T-helper 17 cell (primary cell): ENCODE measurements around the gene RBPJ. TPM values are rescaled to one million over a fixed set of nuclear protein-coding genes. Genes with fewer than 3 reads are reported as not detected.

Experiments
- ATAC-seq: fragments of 150-1000 bp; cut with Tn5 transposase; 2 replicates; pipeline ENCODE4 v1.10.0; 2021; ENCODE audit warnings: mild to moderate bottlenecking, moderate library complexity
- DNase-seq, 3 donors: peaks; one replicate each; pipeline versions ENCODE4 v3.0.0 to v3.0.0-alpha.2; 2020 to 2021
- H3K9me3 ChIP-seq: one replicate; pipeline ENCODE4 v1.7.0; 2013; ENCODE audit warnings: low read length, mild to moderate bottlenecking; ENCODE audit not compliant: control insufficient read depth, poor library complexity, severe bottlenecking
- H3K27ac Mint-ChIP-seq: one replicate; pipeline ENCODE4 v1.8.0; 2022; ENCODE audit warnings: mild to moderate bottlenecking, moderate library complexity, mixed read lengths
- H3K27me3 Mint-ChIP-seq: one replicate; pipeline ENCODE4 v1.8.0; 2022; ENCODE audit warnings: mixed read lengths
- H3K36me3 Mint-ChIP-seq: one replicate; pipeline ENCODE4 v1.8.0; 2022; ENCODE audit warnings: low read depth, mixed read lengths
- H3K4me1 Mint-ChIP-seq: one replicate; pipeline ENCODE4 v1.8.0; 2022; ENCODE audit warnings: mild to moderate bottlenecking, mixed read lengths
- H3K4me3 Mint-ChIP-seq: one replicate; pipeline ENCODE4 v1.8.0; 2022; ENCODE audit warnings: mild to moderate bottlenecking, moderate library complexity, mixed read lengths
- total RNA-seq, 4 donors: library from RNA in 2 of 4; stranded (reverse) in 2 of 4; gene quantifications; one replicate each; pipeline ENCODE4 v1.2.3 and lab custom pipeline; 2022 to 2026

RBPJ gene
- total RNA-seq, 2 donors from 2014 or later: 77.9 to 88.3 TPM

GRCh38 chr4:26410385-26411293 is 89.8 kb downstream of the RBPJ start:
- no peak overlapping the region for H3K27ac Mint-ChIP-seq
- no peaks in the 10 kb centered on the region for H3K9me3 ChIP-seq
- no peaks in the 10 kb centered on the region for H3K27me3 Mint-ChIP-seq
- no peaks in the 10 kb centered on the region for H3K4me1 Mint-ChIP-seq
- DNase-seq (peak in 1 of 3 donors; percentile 19), ATAC-seq (peak; percentile 59)
- peaks cover 3% of the 10 kb centered on the region for H3K36me3 Mint-ChIP-seq
- H3K4me3 Mint-ChIP-seq: no peak overlapping the region

GRCh38 chr4:26412381-26413372 is 91.9 kb downstream of the RBPJ start:
- Mint-ChIP-seq H3K27ac (no peak overlapping the region), H3K4me3 (peak overlapping the region; percentile 50), H3K36me3 (no peaks in the 10 kb centered on the region), H3K27me3 (no peaks in the 10 kb centered on the region), H3K4me1 (no peaks in the 10 kb centered on the region)
- DNase-seq: no peak
- ATAC-seq: no peak
- H3K9me3 ChIP-seq: no peaks in the 10 kb centered on the region

DNA sequence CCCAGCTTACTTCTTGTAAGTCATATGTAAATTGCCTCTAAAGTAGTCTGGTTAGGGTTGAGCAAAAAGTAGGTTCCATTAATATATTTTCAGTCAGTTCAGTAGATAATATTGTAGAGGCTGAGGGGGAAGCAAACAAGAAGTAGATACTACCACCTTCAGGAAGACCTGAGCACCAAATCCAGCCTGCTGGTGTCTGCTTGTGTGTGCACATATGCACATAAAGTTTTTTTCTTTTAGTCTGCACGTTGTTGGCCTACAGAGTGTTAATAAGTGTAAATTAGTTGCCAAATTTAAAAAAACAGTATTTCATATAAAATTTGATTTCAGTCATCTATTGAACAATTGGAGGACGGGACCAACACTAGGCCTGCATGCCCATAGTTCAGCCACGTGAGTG is 92.8 kb downstream of the RBPJ start:
- Mint-ChIP-seq H3K4me3 (no peak overlapping the region), H3K4me1 (no peaks in the 10 kb centered on the region), H3K36me3 (no peaks in the 10 kb centered on the region), H3K27ac (no peak overlapping the region), H3K27me3 (no peaks in the 10 kb centered on the region)
- DNase-seq (no peak), ATAC-seq (no peak)
- H3K9me3 ChIP-seq: no peaks in the 10 kb centered on the region

GRCh38 chr4:26418107-26418506 is 97.3 kb downstream of the RBPJ start:
- no peaks in the 10 kb centered on the region for H3K9me3 ChIP-seq
- peaks cover 3% of the 10 kb centered on the region for H3K4me1 Mint-ChIP-seq
- no peak for DNase-seq
- H3K36me3 Mint-ChIP-seq: peaks cover 8% of the 10 kb centered on the region
- ATAC-seq: no peak
- H3K4me3 Mint-ChIP-seq: no peak overlapping the region
- no peaks in the 10 kb centered on the region for H3K27me3 Mint-ChIP-seq
- no peak overlapping the region for H3K27ac Mint-ChIP-seq

DNA sequence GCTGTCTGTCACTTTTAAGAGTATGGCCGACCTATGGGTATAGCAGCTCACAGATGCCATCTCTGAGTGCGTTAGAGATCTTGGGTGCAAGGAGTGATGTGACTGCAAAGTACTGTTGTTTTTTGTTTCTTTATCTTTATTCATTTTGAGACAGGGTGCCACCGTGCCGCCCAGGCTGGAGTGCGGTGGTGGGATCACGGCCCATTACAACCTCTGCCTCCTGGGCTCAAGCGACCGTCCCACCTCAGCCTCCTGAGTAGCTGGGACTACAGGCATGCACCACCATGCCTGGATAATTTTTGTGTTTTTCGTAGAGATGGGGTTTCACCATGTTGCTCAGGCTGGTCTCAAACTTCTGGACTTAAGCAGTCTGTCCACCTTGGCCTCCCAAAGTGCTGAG is 98.0 kb downstream of the RBPJ start:
- DNase-seq (no peak), ATAC-seq (no peak)
- Mint-ChIP-seq H3K27ac (no peak overlapping the region), H3K4me1 (peaks cover 4% of the 10 kb centered on the region), H3K36me3 (peaks cover 8% of the 10 kb centered on the region), H3K27me3 (no peaks in the 10 kb centered on the region), H3K4me3 (no peak overlapping the region)
- H3K9me3 ChIP-seq: no peaks in the 10 kb centered on the region

- no peaks in the 10 kb centered on the region for H3K9me3 ChIP-seq
- ATAC-seq (no peak), DNase-seq (no peak)
- Mint-ChIP-seq H3K4me1 (peaks cover 4% of the 10 kb centered on the region), H3K4me3 (no peak overlapping the region), H3K27me3 (no peaks in the 10 kb centered on the region), H3K27ac (no peak overlapping the region), H3K36me3 (peaks cover 8% of the 10 kb centered on the region)
Measured at GRCh38 chr4:26420438-26420837, 99.6 kb downstream of the RBPJ start.

DNA sequence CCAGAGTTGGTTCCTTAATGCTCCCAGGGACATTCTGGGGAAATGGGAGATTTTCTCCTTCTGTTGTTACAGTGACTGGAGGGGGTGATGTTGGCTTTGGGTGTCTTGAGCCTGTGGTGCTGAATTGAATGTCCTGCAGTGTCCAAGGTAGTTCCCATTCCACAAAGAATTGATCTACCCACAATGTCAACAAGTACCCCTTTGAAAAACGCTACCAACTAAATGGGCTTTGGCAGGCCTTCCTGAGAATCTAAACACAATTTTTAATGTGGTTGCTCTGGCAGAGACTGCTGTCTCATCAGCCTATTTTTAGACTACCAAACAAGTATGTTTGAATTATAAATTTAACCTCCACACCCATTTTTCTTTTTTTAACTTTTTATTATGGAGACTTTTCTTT is 100.1 kb downstream of the RBPJ start:
- H3K27me3 Mint-ChIP-seq: no peaks in the 10 kb centered on the region
- H3K4me1 Mint-ChIP-seq: peaks cover 4% of the 10 kb centered on the region
- peaks cover 8% of the 10 kb centered on the region for H3K36me3 Mint-ChIP-seq
- no peak for DNase-seq
- no peak overlapping the region for H3K4me3 Mint-ChIP-seq
- no peaks in the 10 kb centered on the region for H3K9me3 ChIP-seq
- no peak for ATAC-seq
- no peak overlapping the region for H3K27ac Mint-ChIP-seq

DNA sequence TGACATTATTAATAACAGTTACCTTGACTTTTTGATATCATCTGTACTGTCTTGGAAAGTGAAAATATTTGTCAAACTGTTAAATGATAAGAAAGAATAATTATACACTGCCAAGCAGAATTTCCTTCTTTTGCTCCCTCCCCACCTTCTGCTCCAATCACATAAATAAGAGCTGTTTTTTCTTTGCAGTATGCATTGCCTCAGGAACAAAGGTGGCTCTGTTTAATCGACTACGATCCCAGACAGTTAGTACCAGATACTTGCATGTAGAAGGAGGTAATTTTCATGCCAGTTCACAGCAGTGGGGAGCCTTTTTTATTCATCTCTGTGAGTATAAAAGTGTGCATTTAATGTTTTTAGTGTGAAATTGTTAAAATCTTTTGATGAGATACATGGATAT is 103.3 kb downstream of the RBPJ start:
- peaks cover 18% of the 10 kb centered on the region for H3K36me3 Mint-ChIP-seq
- no peak for ATAC-seq

DNA sequence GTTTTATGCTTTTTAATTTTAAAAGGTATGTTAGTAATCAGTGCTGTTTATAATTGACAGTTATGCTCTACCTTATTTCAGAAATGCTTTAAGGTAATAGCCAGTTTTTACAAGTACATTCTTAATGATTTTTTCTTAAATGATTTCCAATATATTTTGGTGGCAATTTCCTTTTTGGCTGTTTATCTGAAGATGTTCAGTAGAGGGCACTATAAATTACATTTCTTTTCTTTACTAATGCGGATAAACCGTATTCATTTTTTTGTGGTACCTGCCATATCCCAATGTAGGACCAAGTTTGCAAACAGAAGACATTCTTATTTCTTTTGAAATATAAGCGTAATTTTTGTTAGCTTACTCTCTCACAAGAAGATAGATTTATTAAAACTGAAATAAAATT is 104.0 kb downstream of the RBPJ start:
- Mint-ChIP-seq H3K27ac (no peak overlapping the region), H3K27me3 (no peaks in the 10 kb centered on the region), H3K4me3 (no peak overlapping the region), H3K36me3 (peaks cover 18% of the 10 kb centered on the region), H3K4me1 (peaks cover 18% of the 10 kb centered on the region)
- no peaks in the 10 kb centered on the region for H3K9me3 ChIP-seq
- ATAC-seq (no peak), DNase-seq (no peak)

More for the DNA sequence above, 103.3 kb downstream of the RBPJ start:
- DNase-seq: no peak
- Mint-ChIP-seq H3K4me1 (peaks cover 18% of the 10 kb centered on the region), H3K27ac (no peak overlapping the region), H3K4me3 (no peak overlapping the region), H3K27me3 (no peaks in the 10 kb centered on the region)
- H3K9me3 ChIP-seq: no peaks in the 10 kb centered on the region

- DNase-seq (no peak), ATAC-seq (no peak)
- H3K9me3 ChIP-seq: no peaks in the 10 kb centered on the region
- no peaks in the 10 kb centered on the region for H3K27me3 Mint-ChIP-seq
- peak overlapping the region; percentile 8 for H3K27ac Mint-ChIP-seq
- H3K4me3 Mint-ChIP-seq: no peak overlapping the region
- peaks cover 21% of the 10 kb centered on the region for H3K36me3 Mint-ChIP-seq
- H3K4me1 Mint-ChIP-seq: peaks cover 18% of the 10 kb centered on the region
Measured at GRCh38 chr4:26425953-26426352, 105.1 kb downstream of the RBPJ start.

DNA sequence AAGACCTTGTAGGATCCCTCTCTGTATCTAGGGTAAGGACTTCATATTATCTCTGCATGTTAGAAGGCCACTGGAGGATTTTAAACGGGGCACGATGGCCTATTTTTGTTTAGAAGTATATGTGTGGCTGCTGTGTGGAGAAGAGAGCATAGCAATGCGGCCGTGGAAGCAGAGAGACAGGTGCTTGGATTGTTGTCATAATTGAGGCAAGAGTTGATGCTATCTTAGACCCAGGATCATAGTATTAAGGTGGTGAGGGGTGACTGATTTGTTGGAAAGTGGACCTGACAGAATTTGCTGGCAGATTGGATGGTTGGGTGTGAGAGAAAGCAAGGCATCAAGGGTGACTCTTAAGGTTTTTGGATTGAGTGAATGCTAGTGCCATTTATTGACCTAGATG is 106.1 kb downstream of the RBPJ start:
- H3K27ac Mint-ChIP-seq: peak overlapping the region; percentile 45
- no peaks in the 10 kb centered on the region for H3K9me3 ChIP-seq
- ATAC-seq (no peak), DNase-seq (no peak)
- peaks cover 17% of the 10 kb centered on the region for H3K36me3 Mint-ChIP-seq
- H3K4me1 Mint-ChIP-seq: peaks cover 15% of the 10 kb centered on the region
- no peak overlapping the region for H3K4me3 Mint-ChIP-seq
- no peaks in the 10 kb centered on the region for H3K27me3 Mint-ChIP-seq

GRCh38 chr4:26429910-26430309 is 109.1 kb downstream of the RBPJ start:
- Mint-ChIP-seq H3K27me3 (no peaks in the 10 kb centered on the region), H3K36me3 (peaks cover 18% of the 10 kb centered on the region), H3K27ac (peak overlapping the region; percentile 37), H3K4me3 (no peak overlapping the region), H3K4me1 (peaks cover 18% of the 10 kb centered on the region)
- no peak for DNase-seq
- H3K9me3 ChIP-seq: no peaks in the 10 kb centered on the region
- no peak for ATAC-seq

GRCh38 chr4:26431461-26432180 is 110.8 kb downstream of the RBPJ start:
- Mint-ChIP-seq H3K4me1 (peaks cover 14% of the 10 kb centered on the region), H3K4me3 (no peak overlapping the region), H3K27me3 (no peaks in the 10 kb centered on the region), H3K36me3 (peaks cover 17% of the 10 kb centered on the region), H3K27ac (no peak overlapping the region)
- no peak for DNase-seq
- ATAC-seq: no peak
- H3K9me3 ChIP-seq: no peaks in the 10 kb centered on the region
